Right cardiac atrium (tissue), 5 donors: ENCODE results near the gene CD93. TPM values are rescaled to one million over a fixed set of nuclear protein-coding genes. Genes with fewer than 3 reads are reported as not detected.

Experiments
- ATAC-seq, 2 donors: fragments of 200-7000 bp; cut with Tn5 transposase; one replicate each; pipeline versions ENCODE4 v1.8.0 to v1.9.1; 2020; ENCODE audit warnings: moderate library complexity in 2 of 2, mild to moderate bottlenecking in 1 of 2
- DNase-seq, 3 donors: peaks; one replicate each; pipeline ENCODE4 v3.0.0-alpha.2; 2020
- H3K27ac ChIP-seq: one replicate; pipeline ENCODE4 v1.5.1; 2013; ENCODE audit warnings: mild to moderate bottlenecking, low read length, control low read depth, moderate library complexity
- H3K27me3 ChIP-seq: one replicate; pipeline ENCODE4 v1.6.1; 2013; ENCODE audit not compliant: control insufficient read depth, insufficient read depth
- H3K4me1 ChIP-seq: one replicate; pipeline ENCODE4 v1.6.1; 2013; ENCODE audit warnings: low read length; ENCODE audit not compliant: control insufficient read depth, insufficient read depth
- H3K4me3 ChIP-seq: one replicate; pipeline ENCODE4 v1.5.1; 2013; ENCODE audit warnings: low read length, control low read depth
- H3K9me3 ChIP-seq: one replicate; pipeline ENCODE4 v1.6.1; 2013; ENCODE audit warnings: low read length; ENCODE audit not compliant: control insufficient read depth
- WGBS: extraction: QIAGEN DNeasy Blood & Tissue Kit; methylation state at CpG from one replicate; pipeline ENCODE4 v1.1.7; 2013; 5-methylcytosine and 5-hydroxymethylcytosine counted together
- intact Hi-C, 4 donors: fragments of 100-400 bp; cut with DNase I; formaldehyde crosslinking; loops; one replicate each; pipeline versions ENCODE4 v1.11.0 to v1.14.0; 2022 to 2023
- polyA plus RNA-seq: library from polyadenylated mRNA; stranded (reverse); fragments of 200-250 nt; gene quantifications from one replicate; pipeline ENCODE4 v1.2.3, GENCODE V29; 2013
- total RNA-seq, 4 donors: library from RNA; stranded (reverse); fragmentation: NEBNext Ultra II Directional; extraction: Animal tissue kit (Norgen Biotek cat#: 25700); gene quantifications; one replicate each; pipeline ENCODE4 v1.2.1, GENCODE V29; 2021
- donor health status: healthy with polysubstance abuse.
- donor health status: DM: no; HTN: yes; CAD: no.
- donor health status: DM: no; HTN: no; CAD: no.
- donor health status: DM: no; HTN: yes; CAD: no; lungs with severe emphysema.
- donor health status: DM: yes; HTN: yes; CAD: no.

CD93 gene
- total and polyA plus RNA-seq, 5 donors, result 14.1 to 51.6 (median 39.8) TPM

GRCh38 chr20:23090878-23091277 is 4.8 kb upstream of the CD93 start:
- Histone ChIP-seq H3K4me3 (no peak overlapping the region), H3K9me3 (no peaks in the 10 kb centered on the region), H3K27ac (no peak overlapping the region), H3K4me1 (peaks cover 9% of the 10 kb centered on the region), H3K27me3 (no peaks in the 10 kb centered on the region)
- DNase-seq (no peak), ATAC-seq (no peak)
- intact Hi-C loops, result no loop called here
- WGBS, result 79% methylated on average over 4 of the region's 4 CpGs

- intact Hi-C loops, result no loop called here
- DNase-seq (no peak), ATAC-seq (no peak)
- 88% methylated on average over 6 of the region's 6 CpGs for WGBS
- Histone ChIP-seq H3K27me3 (no peaks in the 10 kb centered on the region), H3K27ac (no peak overlapping the region), H3K4me1 (peaks cover 9% of the 10 kb centered on the region), H3K4me3 (no peak overlapping the region), H3K9me3 (no peaks in the 10 kb centered on the region)
Observed at GRCh38 chr20:23090147-23090546, 4.0 kb upstream of the CD93 start.

GRCh38 chr20:23088866-23089265 is 2.7 kb upstream of the CD93 start:
- H3K9me3 ChIP-seq, result no peaks in the 10 kb centered on the region
- DNase-seq (peak in 1 of 3 donors; percentile 63), ATAC-seq (no peak)
- intact Hi-C loops, result no loop called here
- no peak overlapping the region for H3K27ac ChIP-seq
- WGBS, result 97% methylated on average over 8 of the region's 8 CpGs
- peaks cover 9% of the 10 kb centered on the region for H3K4me1 ChIP-seq
- no peaks in the 10 kb centered on the region for H3K27me3 ChIP-seq
- no peak overlapping the region for H3K4me3 ChIP-seq

GRCh38 chr20:23087587-23088251 is 1.6 kb upstream of the CD93 start:
- ATAC-seq (no peak), DNase-seq (peak in 1 of 3 donors; percentile 42)
- H3K9me3 ChIP-seq, result no peaks in the 10 kb centered on the region
- H3K4me1 ChIP-seq, result peaks cover 7% of the 10 kb centered on the region
- WGBS, result 70% methylated on average over 9 of the region's 9 CpGs
- no peaks in the 10 kb centered on the region for H3K27me3 ChIP-seq
- intact Hi-C loops, result no loop called here
- H3K27ac ChIP-seq, result peak overlapping the region; percentile 62
- no peak overlapping the region for H3K4me3 ChIP-seq

- Histone ChIP-seq H3K4me1 (peaks cover 5% of the 10 kb centered on the region), H3K27ac (peak overlapping the region; percentile 62), H3K9me3 (no peaks in the 10 kb centered on the region), H3K4me3 (no peak overlapping the region), H3K27me3 (no peaks in the 10 kb centered on the region)
- intact Hi-C loops, result no loop called here
- WGBS, result 47% methylated on average over 14 of the region's 14 CpGs
- DNase-seq (peak; percentile 73 to 86 (median 85)), ATAC-seq (peak; percentile 29 to 49)
Observed at GRCh38 chr20:23086931-23087411, 847 bp upstream of the CD93 start.

GRCh38 chr20:23085436-23086055 is 578 bp downstream of the CD93 start:
- no peaks in the 10 kb centered on the region for H3K9me3 ChIP-seq
- ATAC-seq (peak; percentile 1 to 17), DNase-seq (peak in 1 of 3 donors; percentile 63)
- WGBS, result 61% methylated on average over 23 of the region's 23 CpGs
- peak overlapping the region; percentile 37 for H3K4me3 ChIP-seq
- H3K27me3 ChIP-seq, result no peaks in the 10 kb centered on the region
- peaks cover 2% of the 10 kb centered on the region for H3K4me1 ChIP-seq
- intact Hi-C loops, result no loop called here
- H3K27ac ChIP-seq, result peak overlapping the region; percentile 81

- intact Hi-C loops, result no loop called here
- peak overlapping the region; percentile 71 for H3K27ac ChIP-seq
- no peaks in the 10 kb centered on the region for H3K27me3 ChIP-seq
- ATAC-seq, result peak; percentile 25 to 45
- DNase-seq, result peak in 2 of 3 donors; percentile 50 to 80
- peaks cover 2% of the 10 kb centered on the region for H3K4me1 ChIP-seq
- no peaks in the 10 kb centered on the region for H3K9me3 ChIP-seq
- 56% methylated on average over 24 of the region's 24 CpGs for WGBS
- H3K4me3 ChIP-seq, result peak overlapping the region; percentile 37
Observed at GRCh38 chr20:23084845-23085365, 1.2 kb downstream of the CD93 start.

- H3K4me3 ChIP-seq, result peak overlapping the region; percentile 37
- ATAC-seq, result no peak
- intact Hi-C loops, result no loop called here
- no peaks in the 10 kb centered on the region for H3K27me3 ChIP-seq
- H3K4me1 ChIP-seq, result peaks cover 2% of the 10 kb centered on the region
- DNase-seq, result no peak
- no peaks in the 10 kb centered on the region for H3K9me3 ChIP-seq
- H3K27ac ChIP-seq, result peak overlapping the region; percentile 71
- 67% methylated on average over 17 of the region's 17 CpGs for WGBS
Observed at GRCh38 chr20:23084282-23084844, 1.8 kb downstream of the CD93 start.

GRCh38 chr20:23083553-23084220 is 2.4 kb downstream of the CD93 start:
- intact Hi-C loops, result no loop called here
- peak overlapping the region; percentile 37 for H3K4me3 ChIP-seq
- peaks cover 2% of the 10 kb centered on the region for H3K4me1 ChIP-seq
- ATAC-seq, result peak in 1 of 2 donors; percentile 4
- WGBS, result 65% methylated on average over 15 of the region's 15 CpGs
- H3K27ac ChIP-seq, result peak overlapping the region; percentile 71
- no peak for DNase-seq
- H3K9me3 ChIP-seq, result no peaks in the 10 kb centered on the region
- no peaks in the 10 kb centered on the region for H3K27me3 ChIP-seq

GRCh38 chr20:23082846-23083552 is 3.1 kb downstream of the CD93 start:
- WGBS, result 49% methylated on average over 9 of the region's 9 CpGs
- DNase-seq, result peak; percentile 69 to 83 (median 79)
- Histone ChIP-seq H3K4me1 (peaks cover 2% of the 10 kb centered on the region), H3K9me3 (no peaks in the 10 kb centered on the region), H3K4me3 (peak overlapping the region; percentile 37), H3K27ac (peak overlapping the region; percentile 60), H3K27me3 (no peaks in the 10 kb centered on the region)
- intact Hi-C loops, result no loop called here
- ATAC-seq, result peak; percentile 36 to 56
